Right atrium auricular region (tissue), 2 donors: Measurements from ENCODE around the gene INSYN2A. TPM values are rescaled to one million over a fixed set of nuclear protein-coding genes. Genes with fewer than 3 reads are reported as not detected.

Experiments
- DNase-seq: peaks from one replicate; pipeline ENCODE4 v3.0.0-alpha.2; 2019; ENCODE audit warnings: low spot score
- H3K27ac ChIP-seq, 2 donors: fragments of 200-600 bp; sonication (generic); 1 replicate in 1 of 2; 2 replicates in 1 of 2; pipeline ENCODE4 v1.5.1; 2016 to 2019
- H3K27me3 ChIP-seq, 2 donors: fragments of 200-600 bp; sonication (generic); one replicate each; pipeline versions ENCODE4 v1.5.1 to v1.6.0; 2017 to 2019
- H3K36me3 ChIP-seq: fragments of 200-600 bp; sonication (generic); one replicate; pipeline ENCODE4 v1.5.1; 2016
- H3K4me1 ChIP-seq, 2 donors: fragments of 200-600 bp; sonication (generic); one replicate each; pipeline versions ENCODE4 v1.5.1 to v1.6.0; 2017 to 2019
- H3K4me3 ChIP-seq, 2 donors: fragments of 200-600 bp; sonication (generic); 1 replicate in 1 of 2; 2 replicates in 1 of 2; pipeline ENCODE4 v1.5.1; 2017 to 2019; ENCODE audit warnings: mild to moderate bottlenecking in 1 of 2, moderate library complexity in 1 of 2
- H3K9me3 ChIP-seq, 2 donors: fragments of 200-600 bp; sonication (generic); one replicate each; pipeline ENCODE4 v1.5.1; 2019
- CTCF ChIP-seq, 2 donors: fragments of 200-600 bp; sonication (generic); IDR thresholded peaks; one replicate each; pipeline ENCODE4 v1.5.1; 2019; ENCODE audit warnings: antibody characterized with exemption in 2 of 2
- total RNA-seq, 2 donors: library from RNA; depleted of rRNA; stranded (reverse); fragments of >200 nt; gene quantifications; one replicate each; pipeline ENCODE4 v1.1.0, GENCODE V29; 2016

INSYN2A gene
- total RNA-seq, 2 donors from 2014 or later = 0.11 TPM; not detected in 1

GRCh38 chr10:127194599-127194998 is 1.8 kb downstream of the INSYN2A start:
- Histone ChIP-seq H3K27ac (no peak overlapping the region), H3K27me3 (no peaks in the 10 kb centered on the region), H3K4me3 (no peak overlapping the region), H3K4me1 (peaks cover 0 to 23% of the 10 kb centered on the region in 2 donors), H3K9me3 (no peaks in the 10 kb centered on the region), H3K36me3 (no peaks in the 10 kb centered on the region)
- DNase-seq = no peak
- TF ChIP-seq CTCF (IDR thresholded peaks at IDR 0.05) = no peak

GRCh38 chr10:127194111-127194510 is 2.3 kb downstream of the INSYN2A start:
- H3K36me3 ChIP-seq = no peaks in the 10 kb centered on the region
- H3K4me3 ChIP-seq = no peak overlapping the region
- no peak overlapping the region for H3K27ac ChIP-seq
- peaks cover 0 to 23% of the 10 kb centered on the region in 2 donors for H3K4me1 ChIP-seq
- no peaks in the 10 kb centered on the region for H3K27me3 ChIP-seq
- no peak for TF ChIP-seq CTCF (IDR thresholded peaks at IDR 0.05)
- H3K9me3 ChIP-seq = no peaks in the 10 kb centered on the region
- no peak for DNase-seq

GRCh38 chr10:127193125-127193524 is 3.3 kb downstream of the INSYN2A start:
- H3K9me3 ChIP-seq = no peaks in the 10 kb centered on the region
- no peak for DNase-seq
- H3K27ac ChIP-seq = no peak overlapping the region
- no peaks in the 10 kb centered on the region for H3K27me3 ChIP-seq
- no peak overlapping the region for H3K4me3 ChIP-seq
- no peak for TF ChIP-seq CTCF (IDR thresholded peaks at IDR 0.05)
- no peaks in the 10 kb centered on the region for H3K36me3 ChIP-seq
- H3K4me1 ChIP-seq = peaks cover 0 to 23% of the 10 kb centered on the region in 2 donors

GRCh38 chr10:127190427-127190826 is 6.0 kb downstream of the INSYN2A start:
- Histone ChIP-seq H3K9me3 (no peaks in the 10 kb centered on the region), H3K4me3 (no peak overlapping the region), H3K4me1 (peaks cover 0 to 12% of the 10 kb centered on the region in 2 donors), H3K36me3 (no peaks in the 10 kb centered on the region), H3K27ac (no peak overlapping the region), H3K27me3 (no peaks in the 10 kb centered on the region)
- TF ChIP-seq CTCF (IDR thresholded peaks at IDR 0.05) = no peak
- DNase-seq = no peak

- peaks cover 0 to under 1% of the 10 kb centered on the region in 2 donors for H3K4me1 ChIP-seq
- H3K36me3 ChIP-seq = no peaks in the 10 kb centered on the region
- TF ChIP-seq CTCF (IDR thresholded peaks at IDR 0.05) = no peak
- H3K27me3 ChIP-seq = no peaks in the 10 kb centered on the region
- no peak for DNase-seq
- no peak overlapping the region for H3K27ac ChIP-seq
- no peaks in the 10 kb centered on the region for H3K9me3 ChIP-seq
- H3K4me3 ChIP-seq = no peak overlapping the region
These were observed 7.2 kb downstream of the INSYN2A start for GRCh38 chr10:127189226-127189625.

- no peaks in the 10 kb centered on the region for H3K9me3 ChIP-seq
- no peaks in the 10 kb centered on the region for H3K4me1 ChIP-seq
- peak; percentile 53 for DNase-seq
These were observed 9.6 kb downstream of the INSYN2A start for GRCh38 chr10:127186813-127187212.

More at GRCh38 chr10:127186813-127187212, 9.6 kb downstream of the INSYN2A start:
- TF ChIP-seq CTCF (IDR thresholded peaks at IDR 0.05) = no peak
- H3K27ac ChIP-seq = no peak overlapping the region
- H3K36me3 ChIP-seq = no peaks in the 10 kb centered on the region
- H3K27me3 ChIP-seq = no peaks in the 10 kb centered on the region
- H3K4me3 ChIP-seq = no peak overlapping the region
